Esophagus squamous epithelium (tissue), 5 donors: ENCODE measurements around the gene NPLOC4. TPM values are rescaled to one million over a fixed set of nuclear protein-coding genes. Genes with fewer than 3 reads are reported as not detected.
A peak's percentile ranks its signal among the peaks of the same experiment; 100 is the strongest.

ENCODE experiments used
- DNase-seq: peaks from one replicate; lab custom pipeline; 2025; lab: John Stamatoyannopoulos, UW
- H3K27ac ChIP-seq, 4 donors: fragments of 200-600 bp; sonication (generic); one replicate each; pipeline ENCODE4 v1.5.1; 2016 to 2019; ENCODE audit warnings: mild to moderate bottlenecking in 1 of 4
- H3K27me3 ChIP-seq, 4 donors: fragments of 200-600 bp; sonication (generic); 1 replicate in 3 of 4; 2 replicates in 1 of 4; pipeline versions ENCODE4 v1.5.1 to v1.6.0; 2017 to 2021; ENCODE audit warnings: antibody characterized with exemption in 1 of 4
- H3K36me3 ChIP-seq, 3 donors: fragments of 200-600 bp; sonication (generic); one replicate each; pipeline ENCODE4 v1.5.1; 2016 to 2019
- H3K4me1 ChIP-seq, 3 donors: fragments of 200-600 bp; sonication (generic); one replicate each; pipeline ENCODE4 v1.5.1; 2017 to 2019
- H3K4me3 ChIP-seq, 4 donors: fragments of 200-600 bp; sonication (generic); 1 replicate in 3 of 4; 2 replicates in 1 of 4; pipeline ENCODE4 v1.5.1; 2016 to 2019; ENCODE audit warnings: mild to moderate bottlenecking in 2 of 4, moderate library complexity in 1 of 4
- H3K9me3 ChIP-seq, 3 donors: fragments of 200-600 bp; sonication (generic); one replicate each; pipeline ENCODE4 v1.5.1; 2016 to 2019
- CTCF ChIP-seq, 6 experiments: fragments of 450-650 bp in 4 of 6; fragments of 200-600 bp in 2 of 6; sonication (generic) in 2 of 6; IDR thresholded peaks; one replicate each; pipeline ENCODE4 v1.5.1; 2016 to 2019; ENCODE audit warnings: antibody characterized with exemption in 6 of 6, mild to moderate bottlenecking in 4 of 6, moderate library complexity in 4 of 6
- POLR2A ChIP-seq, 4 donors: fragments of 450-650 bp; IDR thresholded peaks; one replicate each; pipeline ENCODE4 v1.6.1; 2017; ENCODE audit warnings: antibody characterized with exemption in 4 of 4, mild to moderate bottlenecking in 4 of 4, moderate library complexity in 3 of 4
- WGBS, 2 donors: methylation state at CpG; one replicate each; pipeline ENCODE4 v1.1.5; 2018; 5-methylcytosine and 5-hydroxymethylcytosine counted together
- intact Hi-C: fragments of 100-400 bp; cut with DNase I; formaldehyde crosslinking; loops from one replicate; pipeline ENCODE4 v1.15.0; 2022
- total RNA-seq, 4 donors: library from RNA; depleted of rRNA; stranded (reverse); fragments of >200 nt; gene quantifications; one replicate each; pipeline ENCODE4 v1.1.0, GENCODE V29; 2016
- donor health status: DM: yes; HTN: yes; CAD: no.

NPLOC4 gene
- total RNA-seq, 4 donors from 2014 or later: 49.0 to 80.9 (median 62.4) TPM

GRCh38 chr17:81537343-81537855, 99.5 kb downstream of the NPLOC4 start:
- Histone ChIP-seq H3K27ac (no peak overlapping the region), H3K4me3 (no peak overlapping the region), H3K27me3 (peaks cover 5 to 55% (median 10%) of the 10 kb centered on the region in 4 donors), H3K36me3 (peaks cover 3 to 44% (median 9%) of the 10 kb centered on the region in 3 donors), H3K9me3 (no peaks in the 10 kb centered on the region), H3K4me1 (peaks cover 6 to 17% (median 15%) of the 10 kb centered on the region in 3 donors)
- intact Hi-C loops: no loop called here
- DNase-seq: no peak
- peak; percentile 32 to 73 (median 62) for TF ChIP-seq CTCF (IDR thresholded peaks at IDR 0.05)
- TF ChIP-seq POLR2A (IDR thresholded peaks at IDR 0.05): no peak
- no CpG with 5 or more reads among the region's 17 CpGs for WGBS, 2 donors

- peaks cover 6 to 17% (median 15%) of the 10 kb centered on the region in 3 donors for H3K4me1 ChIP-seq
- no peaks in the 10 kb centered on the region for H3K9me3 ChIP-seq
- peaks cover 5 to 55% (median 10%) of the 10 kb centered on the region in 4 donors for H3K27me3 ChIP-seq
- TF ChIP-seq POLR2A (IDR thresholded peaks at IDR 0.05) (no peak), CTCF (IDR thresholded peaks at IDR 0.05) (no peak)
- WGBS, 2 donors: no CpG with 5 or more reads among the region's 89 CpGs
- intact Hi-C loops: no loop called here
- peaks cover 3 to 39% (median 9%) of the 10 kb centered on the region in 3 donors for H3K36me3 ChIP-seq
- no peak for DNase-seq
- H3K4me3 ChIP-seq: peak overlapping the region in 1 of 4 donors; percentile 13
- H3K27ac ChIP-seq: no peak overlapping the region
Measured at GRCh38 chr17:81536299-81537290, 100.3 kb downstream of the NPLOC4 start.

GRCh38 chr17:81535480-81536298, 101.2 kb downstream of the NPLOC4 start:
- peaks cover 5 to 57% (median 10%) of the 10 kb centered on the region in 4 donors for H3K27me3 ChIP-seq
- peaks cover 3 to 30% (median 9%) of the 10 kb centered on the region in 3 donors for H3K36me3 ChIP-seq
- intact Hi-C loops: no loop called here
- no peak for TF ChIP-seq CTCF (IDR thresholded peaks at IDR 0.05)
- no peak for TF ChIP-seq POLR2A (IDR thresholded peaks at IDR 0.05)
- no peak overlapping the region for H3K27ac ChIP-seq
- no peaks in the 10 kb centered on the region for H3K9me3 ChIP-seq
- peaks cover 6 to 17% (median 15%) of the 10 kb centered on the region in 3 donors for H3K4me1 ChIP-seq
- H3K4me3 ChIP-seq: no peak overlapping the region
- DNase-seq: no peak
- WGBS, 2 donors: 100% methylated on average over 1 of the region's 13 CpGs; no CpG with 5 or more reads in 1 of the 2 donors

- intact Hi-C loops: no loop called here
- peaks cover 0 to 23% (median 3%) of the 10 kb centered on the region in 3 donors for H3K36me3 ChIP-seq
- H3K4me3 ChIP-seq: no peak overlapping the region
- 64 to 90% methylated on average over 2 to 4 of the region's 5 CpGs for WGBS, 2 donors
- no peaks in the 10 kb centered on the region for H3K9me3 ChIP-seq
- DNase-seq: no peak
- H3K4me1 ChIP-seq: peaks cover 6 to 17% (median 15%) of the 10 kb centered on the region in 3 donors
- H3K27ac ChIP-seq: no peak overlapping the region
- H3K27me3 ChIP-seq: peaks cover 5 to 64% (median 10%) of the 10 kb centered on the region in 4 donors
- TF ChIP-seq CTCF (IDR thresholded peaks at IDR 0.05): no peak
- no peak for TF ChIP-seq POLR2A (IDR thresholded peaks at IDR 0.05)
Measured at GRCh38 chr17:81535007-81535328, 101.9 kb downstream of the NPLOC4 start.
